Neuronal stem cell (in vitro differentiated cells): Measurements from ENCODE around the gene TPD52L1.

Experiments used
- DNase-seq: peaks from one replicate; pipeline ENCODE4 v3.0.0-alpha.2; 2013; ENCODE audit warnings: low spot score
- H2AFZ ChIP-seq: one replicate; pipeline ENCODE4 v1.6.1; 2013; ENCODE audit warnings: mild to moderate bottlenecking, low read length, inconsistent platforms
- H2AK5ac ChIP-seq: 2 replicates; pipeline ENCODE4 v1.6.1; 2013; ENCODE audit warnings: low read depth, mild to moderate bottlenecking, inconsistent platforms, low read length, moderate library complexity, mixed read lengths
- H2BK120ac ChIP-seq: 2 replicates; pipeline ENCODE4 v1.6.1; 2013; ENCODE audit warnings: low read depth, mild to moderate bottlenecking, inconsistent platforms, low read length, moderate library complexity, mixed read lengths
- H2BK12ac ChIP-seq: one replicate; pipeline ENCODE4 v1.6.1; 2013; ENCODE audit warnings: low read length, inconsistent platforms
- H2BK15ac ChIP-seq: 2 replicates; pipeline ENCODE4 v1.6.1; 2013; ENCODE audit warnings: mild to moderate bottlenecking, low read length, inconsistent platforms, mixed read lengths
- H2BK5ac ChIP-seq: one replicate; pipeline ENCODE4 v1.6.1; 2013; ENCODE audit warnings: inconsistent platforms, mild to moderate bottlenecking, low read length, moderate library complexity
- H3K14ac ChIP-seq: one replicate; pipeline ENCODE4 v1.6.1; 2013; ENCODE audit warnings: low read length, inconsistent platforms
- H3K18ac ChIP-seq: 2 replicates; pipeline ENCODE4 v1.6.1; 2013; ENCODE audit warnings: low read length, inconsistent platforms
- H3K23ac ChIP-seq: 2 replicates; pipeline ENCODE4 v1.6.1; 2013; ENCODE audit warnings: low read depth, mild to moderate bottlenecking, mixed read lengths, low read length, inconsistent platforms; ENCODE audit not compliant: poor library complexity
- H3K27ac ChIP-seq: replicated peaks from 3 replicates; pipeline ENCODE4 v1.5.1; 2013; ENCODE audit warnings: low read length, inconsistent platforms
- H3K27me3 ChIP-seq, 3 experiments: 2 replicates each; pipeline ENCODE4 v1.6.1; 2013; ENCODE audit warnings: low read length in 3 of 3, mild to moderate bottlenecking in 2 of 3, inconsistent platforms in 1 of 3, low read depth in 1 of 3, mixed read lengths in 1 of 3, moderate library complexity in 1 of 3; ENCODE audit not compliant: control insufficient read depth in 3 of 3, insufficient read depth in 3 of 3
- H3K36me3 ChIP-seq, 2 donors: replicated peaks in 1 of 2; 2 replicates each; pipeline ENCODE4 v1.6.1; 2013; ENCODE audit warnings: low read length in 2 of 2; ENCODE audit not compliant: control insufficient read depth in 2 of 2, insufficient read depth in 2 of 2
- H3K4ac ChIP-seq: 2 replicates; pipeline ENCODE4 v1.6.1; 2013; ENCODE audit warnings: inconsistent platforms, mild to moderate bottlenecking, low read length, moderate library complexity
- H3K4me1 ChIP-seq, 2 donors: 1 replicate in 1 of 2; 2 replicates in 1 of 2; pipeline ENCODE4 v1.6.1; 2013; ENCODE audit warnings: low read length in 2 of 2, low read depth in 1 of 2; ENCODE audit not compliant: control insufficient read depth in 2 of 2, insufficient read depth in 1 of 2
- H3K4me2 ChIP-seq: one replicate; pipeline ENCODE4 v1.6.1; 2013; ENCODE audit warnings: mild to moderate bottlenecking, low read length, inconsistent platforms; ENCODE audit not compliant: insufficient read depth, poor library complexity, severe bottlenecking
- H3K4me3 ChIP-seq, 2 donors: 2 replicates each; pipeline ENCODE4 v1.5.1; 2013; ENCODE audit warnings: low read length in 2 of 2, mild to moderate bottlenecking in 2 of 2, inconsistent platforms in 1 of 2, moderate library complexity in 1 of 2
- H3K79me1 ChIP-seq: one replicate; pipeline ENCODE4 v1.6.1; 2013; ENCODE audit warnings: low read depth, mild to moderate bottlenecking, inconsistent platforms, low read length, moderate library complexity
- H3K9ac ChIP-seq: one replicate; pipeline ENCODE4 v1.6.1; 2013; ENCODE audit warnings: mild to moderate bottlenecking, low read depth, low read length, inconsistent platforms; ENCODE audit not compliant: poor library complexity
- H3K9me3 ChIP-seq, 2 donors: replicated peaks in 1 of 2; 2 replicates each; pipeline versions ENCODE3 to v1.6.1; 2013; ENCODE audit warnings: low read length in 2 of 2, mild to moderate bottlenecking in 2 of 2, inconsistent platforms in 1 of 2, low read depth in 1 of 2, mixed read lengths in 1 of 2, moderate library complexity in 1 of 2; ENCODE audit not compliant: control insufficient read depth in 2 of 2, insufficient read depth in 1 of 2
- H4K8ac ChIP-seq: one replicate; pipeline ENCODE4 v1.6.1; 2013; ENCODE audit warnings: low read depth, mild to moderate bottlenecking, inconsistent platforms, low read length, moderate library complexity
- H4K91ac ChIP-seq: one replicate; pipeline ENCODE4 v1.6.1; 2013; ENCODE audit warnings: low read length, low read depth, mild to moderate bottlenecking, inconsistent platforms; ENCODE audit not compliant: poor library complexity
- WGBS, 2 donors: extraction: QIAGEN DNeasy Blood & Tissue Kit; methylation state at CpG; one replicate each; pipeline ENCODE4 v1.1.7; 2013; ENCODE audit warnings: missing lambda C conversion rate in 2 of 2, mixed read lengths in 1 of 2; ENCODE audit not compliant: insufficient read length in 2 of 2, insufficient replicate concordance in 1 of 2; ENCODE audit errors: extremely low coverage in 2 of 2; 5-methylcytosine and 5-hydroxymethylcytosine counted together

TPD52L1 gene

GRCh38 chr6:125301435-125302391 lies 148.1 kb downstream of the TPD52L1 start, which contains the start of gene HDDC2:
Gene HDDC2, minus strand, starts transcription at chr6:125301967. Its CDS starts 35 bp downstream, at chr6:125301932.
- H3K23ac ChIP-seq = peak within 1 kb of the TSS; percentile 82
- no peak within 1 kb of the TSS for H2BK12ac ChIP-seq
- H3K9me3 ChIP-seq = no peaks in the 10 kb centered on the region
- peak within 1 kb of the TSS; percentile 25 for H4K8ac ChIP-seq
- H3K27me3 ChIP-seq = peaks cover 0 to 14% (median 0%) of the 10 kb centered on the region in 3 experiments
- no peak within 1 kb of the TSS for H2BK120ac ChIP-seq
- no peak within 1 kb of the TSS for H3K4ac ChIP-seq
- H3K4me2 ChIP-seq = peak within 1 kb of the TSS; percentile 51
- no peak within 1 kb of the TSS for H2BK5ac ChIP-seq
- no peak within 1 kb of the TSS for H2AK5ac ChIP-seq
- peak within 1 kb of the TSS; percentile 32 for H3K27ac ChIP-seq
- peaks cover 0 to 1% of the 10 kb centered on the region in 2 donors for H3K4me1 ChIP-seq
- DNase-seq = peak; percentile 72
- WGBS, 2 donors = no CpG with 5 or more reads among the region's 67 CpGs
- H3K79me1 ChIP-seq = no peaks in the 10 kb centered on the region
- peak within 1 kb of the TSS; percentile 93 for H3K9ac ChIP-seq
- peak within 1 kb of the TSS; percentile 98 for H2AFZ ChIP-seq
- H2BK15ac ChIP-seq = no peak within 1 kb of the TSS
- peak within 1 kb of the TSS; percentile 95 for H3K14ac ChIP-seq
- H3K4me3 ChIP-seq = peak within 1 kb of the TSS; percentile 84
- H3K36me3 ChIP-seq = peaks cover 10 to 35% of the 10 kb centered on the region in 2 donors
- peak within 1 kb of the TSS; percentile 74 for H4K91ac ChIP-seq
- H3K18ac ChIP-seq = peak within 1 kb of the TSS; percentile 96

- Histone ChIP-seq H4K91ac (no peak overlapping the region), H3K9ac (no peak overlapping the region), H3K4ac (no peak overlapping the region), H3K18ac (no peak overlapping the region), H3K4me2 (no peak overlapping the region), H3K79me1 (no peaks in the 10 kb centered on the region), H3K27me3 (peaks cover 0 to 22% (median 0%) of the 10 kb centered on the region in 3 experiments), H3K14ac (no peak overlapping the region), H2AK5ac (no peak overlapping the region), H2BK15ac (no peak overlapping the region), H3K9me3 (no peaks in the 10 kb centered on the region), H2AFZ (no peak overlapping the region), H3K27ac (no peak overlapping the region), H4K8ac (no peak overlapping the region), H3K36me3 (peaks cover 5 to 22% of the 10 kb centered on the region in 2 donors), H2BK5ac (no peak overlapping the region), H3K23ac (no peak overlapping the region), H2BK120ac (no peak overlapping the region), H3K4me1 (peaks cover 0 to 1% of the 10 kb centered on the region in 2 donors), H3K4me3 (no peak overlapping the region), H2BK12ac (no peak overlapping the region)
- no CpG with 5 or more reads among the region's 4 CpGs for WGBS, 2 donors
- DNase-seq = no peak
Measured at GRCh38 chr6:125302840-125303511, 149.4 kb downstream of the TPD52L1 start.

- no peak overlapping the region for H3K4ac ChIP-seq
- no peak overlapping the region for H3K27ac ChIP-seq
- no peak overlapping the region for H2BK12ac ChIP-seq
- no peak overlapping the region for H3K4me3 ChIP-seq
- no peak overlapping the region for H2BK120ac ChIP-seq
- no peak overlapping the region for H2BK15ac ChIP-seq
- WGBS, 2 donors = no CpG with 5 or more reads among the region's 1 CpG
- no peak overlapping the region for H2AFZ ChIP-seq
- H3K14ac ChIP-seq = no peak overlapping the region
- no peak for DNase-seq
- no peak overlapping the region for H3K18ac ChIP-seq
- no peak overlapping the region for H4K91ac ChIP-seq
- no peak overlapping the region for H2BK5ac ChIP-seq
- H4K8ac ChIP-seq = no peak overlapping the region
- no peak overlapping the region for H3K4me2 ChIP-seq
- no peaks in the 10 kb centered on the region for H3K79me1 ChIP-seq
- peaks cover 5 to 17% of the 10 kb centered on the region in 2 donors for H3K36me3 ChIP-seq
- H3K27me3 ChIP-seq = peaks cover 0 to 27% (median 0%) of the 10 kb centered on the region in 3 experiments
- peaks cover 0 to 1% of the 10 kb centered on the region in 2 donors for H3K4me1 ChIP-seq
- no peaks in the 10 kb centered on the region for H3K9me3 ChIP-seq
- no peak overlapping the region for H2AK5ac ChIP-seq
- H3K9ac ChIP-seq = no peak overlapping the region
- H3K23ac ChIP-seq = no peak overlapping the region
Measured at GRCh38 chr6:125303512-125303854, 149.9 kb downstream of the TPD52L1 start.
